PC-3 (cell line): ENCODE results near the gene PSMD1.

Experiments
- EZH2 ChIP-seq: fragments of 300-600 bp; sonication (generic); IDR thresholded peaks from one replicate; pipeline ENCODE4 v1.6.1; 2017; ENCODE audit warnings: antibody characterized with exemption, mild to moderate bottlenecking, low read length; ENCODE audit not compliant: unreplicated experiment
- EZH2phosphoT487 ChIP-seq: fragments of 300-600 bp; sonication (generic); IDR thresholded peaks from 2 replicates; pipeline ENCODE4 v1.6.1; 2018; ENCODE audit warnings: mild to moderate bottlenecking, antibody characterized with exemption, low read length, borderline replicate concordance
- TF ChIP-seq, protein P1 (sequence below): fragments of 300-600 bp; sonication (generic); conservative IDR thresholded peaks from 2 replicates; pipeline ENCODE4 v1.5.1; 2017; ENCODE audit warnings: antibody characterized with exemption, low read depth, mild to moderate bottlenecking, low read length

DNA sequence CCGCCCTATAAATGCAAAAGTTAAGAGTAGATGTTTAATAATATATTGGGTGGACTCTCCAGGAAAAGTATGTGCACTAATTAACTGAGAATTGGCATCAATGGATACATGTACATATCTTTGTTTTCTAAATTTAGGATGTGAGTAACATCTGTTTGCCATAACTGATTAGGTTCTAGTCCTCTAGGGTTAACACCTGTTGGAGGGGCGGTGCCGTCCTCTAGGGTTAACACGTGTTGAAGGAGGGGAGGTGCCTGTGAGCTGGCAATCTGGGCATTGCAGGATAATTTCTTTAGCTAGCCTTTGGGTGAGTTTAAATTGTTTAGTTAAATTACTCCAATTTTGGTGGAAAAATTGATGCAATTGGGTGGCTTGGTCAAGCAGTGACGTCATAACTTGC, 37.3 kb downstream of the PSMD1 start:
- TF ChIP-seq, protein P1, sequence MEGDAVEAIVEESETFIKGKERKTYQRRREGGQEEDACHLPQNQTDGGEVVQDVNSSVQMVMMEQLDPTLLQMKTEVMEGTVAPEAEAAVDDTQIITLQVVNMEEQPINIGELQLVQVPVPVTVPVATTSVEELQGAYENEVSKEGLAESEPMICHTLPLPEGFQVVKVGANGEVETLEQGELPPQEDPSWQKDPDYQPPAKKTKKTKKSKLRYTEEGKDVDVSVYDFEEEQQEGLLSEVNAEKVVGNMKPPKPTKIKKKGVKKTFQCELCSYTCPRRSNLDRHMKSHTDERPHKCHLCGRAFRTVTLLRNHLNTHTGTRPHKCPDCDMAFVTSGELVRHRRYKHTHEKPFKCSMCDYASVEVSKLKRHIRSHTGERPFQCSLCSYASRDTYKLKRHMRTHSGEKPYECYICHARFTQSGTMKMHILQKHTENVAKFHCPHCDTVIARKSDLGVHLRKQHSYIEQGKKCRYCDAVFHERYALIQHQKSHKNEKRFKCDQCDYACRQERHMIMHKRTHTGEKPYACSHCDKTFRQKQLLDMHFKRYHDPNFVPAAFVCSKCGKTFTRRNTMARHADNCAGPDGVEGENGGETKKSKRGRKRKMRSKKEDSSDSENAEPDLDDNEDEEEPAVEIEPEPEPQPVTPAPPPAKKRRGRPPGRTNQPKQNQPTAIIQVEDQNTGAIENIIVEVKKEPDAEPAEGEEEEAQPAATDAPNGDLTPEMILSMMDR = no peak
- TF ChIP-seq EZH2 (no peak), EZH2phosphoT487 (no peak)
